B cell (primary cell): ENCODE data around the gene PHC2. TPM values are rescaled to one million over a fixed set of nuclear protein-coding genes. Genes with fewer than 3 reads are reported as not detected.

Experiments
- ATAC-seq: fragments of 200-7000 bp; cut with Tn5 transposase; one replicate; pipeline ENCODE4 v1.10.0; 2021; ENCODE audit warnings: low read depth, mild to moderate bottlenecking, moderate number of reproducible peaks, moderate library complexity
- CTCF ChIA-PET: fragments of 350-600 bp; sonication (Branson Sonifier 250); formaldehyde crosslinking; loops from one replicate; lab custom pipeline; 2021; ENCODE audit warnings: antibody characterized with exemption, inconsistent platforms; lab: Charles Lee
- POLR2A ChIA-PET: fragments of 350-600 bp; sonication (Branson Sonifier 250); formaldehyde crosslinking; loops from one replicate; lab custom pipeline; 2021; ENCODE audit warnings: antibody characterized with exemption; lab: Charles Lee
- DNase-seq: peaks from one replicate; pipeline ENCODE4 v3.0.0; 2013
- H2AFZ ChIP-seq: 2 replicates; pipeline ENCODE4 v1.6.1; 2012; ENCODE audit warnings: mild to moderate bottlenecking, low read depth, low read length; ENCODE audit not compliant: insufficient read depth, poor library complexity, severe bottlenecking
- H3K27ac ChIP-seq, 2 donors: 1 replicate in 1 of 2; 2 replicates in 1 of 2; pipeline ENCODE4 v1.5.1; 2012 to 2013; ENCODE audit warnings: low read length in 2 of 2, mild to moderate bottlenecking in 2 of 2, moderate library complexity in 1 of 2
- H3K27me3 ChIP-seq, 4 experiments: fragments of 200-600 bp in 1 of 4; sonication (generic) in 1 of 4; replicated peaks in 1 of 4; 1 replicate in 2 of 4; 2 replicates in 2 of 4; pipeline versions ENCODE4 v1.6.1 to v1.7.0; 2013 to 2016; ENCODE audit warnings: low read length in 3 of 4, mild to moderate bottlenecking in 2 of 4, mixed read lengths in 1 of 4, moderate library complexity in 1 of 4; ENCODE audit not compliant: insufficient read depth in 4 of 4, control insufficient read depth in 3 of 4; ENCODE audit errors: control extremely low read depth in 1 of 4
- H3K36me3 ChIP-seq, 2 experiments: replicated peaks in 1 of 2; 1 replicate in 1 of 2; 2 replicates in 1 of 2; pipeline versions ENCODE4 v1.6.1 to v1.7.1; 2013; ENCODE audit warnings: low read length in 1 of 2; ENCODE audit not compliant: insufficient read depth in 2 of 2, control insufficient read depth in 1 of 2; ENCODE audit errors: control extremely low read depth in 1 of 2, extremely low read depth in 1 of 2
- H3K4me1 ChIP-seq, 2 donors: fragments of 200-600 bp in 1 of 2; sonication (generic) in 1 of 2; 1 replicate in 1 of 2; 2 replicates in 1 of 2; pipeline versions ENCODE4 v1.5.1 to v1.6.1; 2013 to 2017; ENCODE audit warnings: low read length in 2 of 2; ENCODE audit not compliant: control insufficient read depth in 2 of 2, insufficient read depth in 2 of 2
- H3K4me2 ChIP-seq: replicated peaks from 2 replicates; pipeline ENCODE3; 2012; ENCODE audit warnings: mild to moderate bottlenecking, low read depth, low read length; ENCODE audit not compliant: poor library complexity, severe bottlenecking
- H3K4me3 ChIP-seq, 5 experiments: fragments of 200-600 bp in 1 of 5; sonication (generic) in 1 of 5; 1 replicate in 3 of 5; 2 replicates in 2 of 5; pipeline versions ENCODE4 v1.5.1 to v1.7.0; 2011 to 2016; ENCODE audit warnings: low read length in 4 of 5, mild to moderate bottlenecking in 4 of 5, low read depth in 2 of 5, control low read depth in 1 of 5, moderate library complexity in 1 of 5; ENCODE audit not compliant: insufficient read depth in 1 of 5; ENCODE audit errors: control extremely low read depth in 1 of 5, extremely low read depth in 1 of 5
- H3K79me2 ChIP-seq: fragments of 200-600 bp; sonication (generic); one replicate; pipeline ENCODE4 v1.6.0; 2016; ENCODE audit warnings: low read length; ENCODE audit not compliant: control insufficient read depth, insufficient read depth
- H3K9ac ChIP-seq: fragments of 200-600 bp; sonication (generic); 2 replicates; pipeline ENCODE4 v1.6.1; 2017; ENCODE audit warnings: mild to moderate bottlenecking, low read length, moderate library complexity
- H3K9me3 ChIP-seq, 3 donors: one replicate each; pipeline versions ENCODE4 v1.6.1 to v1.7.1; 2013; ENCODE audit warnings: low read length in 2 of 3; ENCODE audit not compliant: control insufficient read depth in 2 of 3, insufficient read depth in 1 of 3; ENCODE audit errors: control extremely low read depth in 1 of 3
- H4K20me1 ChIP-seq: 2 replicates; pipeline ENCODE4 v1.6.0; 2012; ENCODE audit warnings: mild to moderate bottlenecking, low read length; ENCODE audit not compliant: insufficient read depth, control insufficient read depth, poor library complexity, severe bottlenecking
- H3K27ac Mint-ChIP-seq: one replicate; pipeline ENCODE4 v1.8.0; 2021; ENCODE audit warnings: mixed read lengths
- H3K27me3 Mint-ChIP-seq: one replicate; pipeline ENCODE4 v1.8.0; 2021; ENCODE audit warnings: mixed read lengths
- H3K4me1 Mint-ChIP-seq: one replicate; pipeline ENCODE4 v1.8.0; 2021; ENCODE audit warnings: mixed read lengths
- H3K4me3 Mint-ChIP-seq: one replicate; pipeline ENCODE4 v1.8.0; 2021; ENCODE audit warnings: mixed read lengths
- H3K9me3 Mint-ChIP-seq: one replicate; pipeline ENCODE4 v1.8.0; 2022; ENCODE audit warnings: mixed read lengths; ENCODE audit not compliant: insufficient read depth
- CTCF ChIP-seq: fragments of 200-600 bp; IDR thresholded peaks from one replicate; pipeline ENCODE4 v1.8.0; 2022; ENCODE audit warnings: antibody characterized with exemption, mild to moderate bottlenecking
- EZH2 ChIP-seq: IDR thresholded peaks from 2 replicates; pipeline ENCODE4 v1.6.1; 2012; ENCODE audit warnings: borderline replicate concordance, low read depth, mild to moderate bottlenecking, moderate library complexity, low read length; ENCODE audit not compliant: insufficient read depth, poor library complexity, severe bottlenecking
- WGBS: methylation state at CpG from one replicate; pipeline ENCODE4 v1.1.5; 2013; ENCODE audit warnings: missing lambda C conversion rate; ENCODE audit not compliant: insufficient coverage; 5-methylcytosine and 5-hydroxymethylcytosine counted together
- intact Hi-C: fragments of 100-400 bp; cut with micrococcal nuclease; formaldehyde crosslinking; loops from one replicate; pipeline ENCODE4 v1.10.0; 2022
- polyA plus RNA-seq: library from polyadenylated mRNA; depleted of rRNA; stranded (reverse); fragments of >200 nt; gene quantifications from 2 replicates; pipeline ENCODE4 v1.2.3, GENCODE V29; 2012
- total RNA-seq, 2 donors: library from RNA; stranded (reverse); fragments of 120-200 nt in 1 of 2; gene quantifications; 1 replicate in 1 of 2; 2 replicates in 1 of 2; pipeline versions ENCODE4 v1.2.3 to v1.2.4, GENCODE V29; 2013 to 2022

Gene PHC2
- total and polyA plus RNA-seq, 2 donors (not counting 1 experiment from before 2014, with no cell fraction given), result 23.1 to 23.4 TPM

DNA sequence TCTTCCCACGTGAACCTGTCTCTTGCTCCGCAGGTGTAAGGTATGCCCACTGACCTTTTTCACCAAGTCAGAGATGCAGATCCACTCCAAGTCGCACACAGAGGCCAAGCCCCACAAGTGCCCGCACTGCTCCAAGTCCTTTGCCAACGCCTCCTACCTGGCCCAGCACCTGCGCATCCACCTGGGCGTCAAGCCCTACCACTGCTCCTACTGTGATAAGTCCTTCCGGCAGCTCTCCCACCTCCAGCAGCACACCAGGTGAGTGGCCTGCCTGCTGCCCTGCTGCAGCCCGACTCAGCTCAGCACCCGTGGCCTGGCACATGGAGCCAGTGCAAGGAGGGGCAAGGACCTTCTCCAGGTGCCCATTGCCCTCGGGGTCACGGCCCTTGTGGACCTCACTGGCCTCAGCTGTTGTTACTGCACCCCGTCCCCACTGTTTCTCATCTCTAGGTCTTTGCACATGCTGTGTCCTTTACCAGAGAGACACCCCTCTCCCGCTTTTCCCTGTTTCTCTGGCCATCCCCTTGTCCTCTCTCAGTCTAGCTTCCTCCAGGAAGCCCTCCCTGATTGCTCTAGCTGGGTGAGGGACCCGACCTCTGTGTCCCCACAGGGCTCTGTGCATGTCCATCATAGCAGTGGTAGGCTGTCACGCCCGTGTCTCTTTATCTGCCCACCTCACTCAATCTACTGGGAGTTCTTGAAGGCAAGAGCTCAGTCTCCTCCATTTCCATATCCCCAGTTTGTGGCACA lies 149.2 kb downstream of the PHC2 start:
- Histone ChIP-seq H3K9ac (no peak overlapping the region), H3K79me2 (peaks cover 4% of the 10 kb centered on the region), H3K27ac (no peak overlapping the region), H3K4me1 (no peaks in the 10 kb centered on the region), H3K4me3 (no peak overlapping the region), H4K20me1 (no peaks in the 10 kb centered on the region), H3K4me2 (no peak overlapping the region), H3K9me3 (no peaks in the 10 kb centered on the region), H3K27me3 (no peaks in the 10 kb centered on the region), H2AFZ (no peak overlapping the region), H3K36me3 (peaks cover 0 to 70% of the 10 kb centered on the region in 2 experiments)
- intact Hi-C loops, result no loop called here
- no peaks in the 10 kb centered on the region for H3K9me3 Mint-ChIP-seq
- DNase-seq, result no peak
- POLR2A ChIA-PET, result interaction anchor here (0.6 kb wide), 1 partner anchor 1005 kb away, joined by 5 read pairs; no protein-coding TSS in a partner anchor
- CTCF ChIA-PET, result interaction anchor here (1.2 to 2.7 kb wide), 3 partner anchors 14 to 17 kb away, joined by 4 to 9 read pairs (median 5); no protein-coding TSS in a partner anchor
- H3K4me3 Mint-ChIP-seq, result no peak overlapping the region
- TF ChIP-seq EZH2 (no peak), CTCF (no peak)
- H3K4me1 Mint-ChIP-seq, result no peaks in the 10 kb centered on the region
- no peak overlapping the region for H3K27ac Mint-ChIP-seq
- H3K27me3 Mint-ChIP-seq, result no peaks in the 10 kb centered on the region
- no peak for ATAC-seq
- 96% methylated on average over 14 of the region's 17 CpGs for WGBS

- ATAC-seq, result no peak
- Histone ChIP-seq H3K9me3 (no peaks in the 10 kb centered on the region), H3K79me2 (peaks cover 4% of the 10 kb centered on the region), H3K36me3 (peaks cover 0 to 60% of the 10 kb centered on the region in 2 experiments), H2AFZ (no peak overlapping the region), H3K4me2 (no peak overlapping the region), H3K9ac (no peak overlapping the region), H3K4me1 (no peaks in the 10 kb centered on the region), H3K27me3 (no peaks in the 10 kb centered on the region), H4K20me1 (peaks cover 7% of the 10 kb centered on the region), H3K27ac (no peak overlapping the region), H3K4me3 (no peak overlapping the region)
- Mint-ChIP-seq H3K4me3 (no peak overlapping the region), H3K27ac (no peak overlapping the region), H3K9me3 (no peaks in the 10 kb centered on the region), H3K27me3 (no peaks in the 10 kb centered on the region), H3K4me1 (no peaks in the 10 kb centered on the region)
- CTCF ChIA-PET, result interaction anchor here (1.3 kb wide), 1 partner anchor 15 kb away, joined by 4 read pairs; no protein-coding TSS in a partner anchor
- POLR2A ChIA-PET, result no interaction called here
- TF ChIP-seq CTCF, result no peak
- no peak for TF ChIP-seq EZH2
- intact Hi-C loops, result no loop called here
- no peak for DNase-seq
- WGBS, result over 99% methylated on average over 26 of the region's 29 CpGs
Observed at GRCh38 chr1:33280091-33280661, 150.7 kb downstream of the PHC2 start.
